ENCODE results near the gene DGUOK.
"Not testable (repeated sequence)": the region's sequence is repeated elsewhere in the genome, so short reads cannot be mapped to it uniquely, and the experiment has no call there.

DGUOK gene

DNA sequence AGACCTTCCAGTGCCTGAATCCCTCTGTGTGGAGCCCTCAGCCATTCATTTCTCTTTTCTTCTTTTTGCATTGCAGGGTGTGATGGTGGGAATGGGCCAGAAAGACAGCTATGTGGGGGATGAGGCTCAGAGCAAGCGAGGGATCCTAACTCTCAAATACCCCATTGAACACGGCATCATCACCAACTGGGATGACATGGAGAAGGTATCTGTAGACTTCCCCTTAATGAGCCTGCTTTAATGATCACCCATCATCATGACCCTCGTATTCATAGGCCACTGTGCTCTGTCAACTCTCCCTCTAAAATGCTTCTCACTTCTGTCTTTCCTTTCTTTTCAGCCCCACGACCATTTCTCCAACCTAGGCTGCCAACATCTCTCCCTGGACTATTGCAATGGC, 24.4 kb upstream of the DGUOK start:
- no peak for DNase-seq

DNA sequence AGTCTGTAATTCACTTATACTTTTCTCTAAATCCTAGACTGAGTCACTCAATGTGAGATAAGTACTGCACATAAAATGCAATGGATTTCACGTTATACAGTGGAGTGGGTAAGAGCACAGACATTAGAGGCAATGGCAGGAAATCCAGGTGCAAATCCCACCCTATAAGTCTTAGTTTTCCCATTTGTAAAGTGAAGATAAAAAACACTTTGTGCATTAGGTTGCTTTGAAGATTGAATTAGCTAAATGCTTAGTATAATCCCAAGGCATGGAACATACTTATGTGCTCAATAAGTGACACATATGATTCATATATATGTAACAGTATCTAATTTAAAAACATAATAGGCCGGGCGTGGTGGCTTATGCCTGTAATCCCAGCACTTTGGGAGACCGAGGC, 23.4 kb upstream of the DGUOK start:
- DNase-seq = no peak

DNA sequence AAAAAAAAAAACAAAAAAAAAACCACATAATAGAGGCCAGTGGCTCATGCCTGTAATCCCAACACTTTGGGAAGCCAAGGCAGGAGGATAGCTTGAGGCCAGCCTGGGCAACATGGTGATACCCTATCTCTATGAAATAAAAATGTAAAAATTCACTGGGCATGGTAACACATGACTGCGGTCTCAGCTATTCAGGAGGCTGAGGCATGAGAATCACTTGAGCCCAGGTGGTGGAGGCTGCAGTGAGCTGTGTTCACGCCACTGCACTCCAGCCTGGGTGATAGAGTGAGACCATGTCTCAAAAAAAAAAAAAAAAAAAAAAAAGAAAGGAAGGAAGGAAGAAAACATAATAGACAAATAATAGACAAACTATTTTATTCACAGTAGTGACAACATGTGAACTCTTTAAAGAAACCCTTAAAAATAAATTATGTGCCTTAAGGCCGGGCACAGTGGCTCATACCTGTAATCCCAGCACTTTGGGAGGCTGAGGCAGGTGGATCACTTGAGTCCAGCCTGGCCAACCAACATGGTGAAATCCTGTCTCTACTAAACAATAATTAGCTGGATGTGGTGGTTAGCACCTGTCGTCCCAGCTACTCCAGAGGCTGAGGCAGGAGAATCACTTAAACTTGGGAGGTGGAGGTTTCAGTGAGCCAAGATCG, 22.6 kb upstream of the DGUOK start:
- DNase-seq = not testable (repeated sequence)

DNA sequence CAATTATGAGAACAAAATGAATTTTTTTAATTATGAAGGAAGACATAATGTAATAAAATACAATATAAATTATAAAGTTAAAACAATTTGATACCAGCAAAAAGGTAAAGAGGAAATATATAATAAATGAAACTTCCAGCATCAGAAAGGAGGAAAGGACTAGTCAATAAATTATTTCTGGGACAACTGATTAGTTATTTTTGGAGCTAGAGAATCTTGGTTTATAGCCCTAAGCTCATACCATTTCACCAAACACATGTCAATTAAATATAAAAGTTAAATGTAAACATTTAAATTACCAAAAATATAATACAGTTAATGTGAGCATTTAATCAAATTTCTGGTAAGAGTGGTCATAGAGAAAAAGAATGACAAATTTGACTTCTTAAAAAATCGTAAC, 21.7 kb upstream of the DGUOK start:
- DNase-seq = no peak

DNA sequence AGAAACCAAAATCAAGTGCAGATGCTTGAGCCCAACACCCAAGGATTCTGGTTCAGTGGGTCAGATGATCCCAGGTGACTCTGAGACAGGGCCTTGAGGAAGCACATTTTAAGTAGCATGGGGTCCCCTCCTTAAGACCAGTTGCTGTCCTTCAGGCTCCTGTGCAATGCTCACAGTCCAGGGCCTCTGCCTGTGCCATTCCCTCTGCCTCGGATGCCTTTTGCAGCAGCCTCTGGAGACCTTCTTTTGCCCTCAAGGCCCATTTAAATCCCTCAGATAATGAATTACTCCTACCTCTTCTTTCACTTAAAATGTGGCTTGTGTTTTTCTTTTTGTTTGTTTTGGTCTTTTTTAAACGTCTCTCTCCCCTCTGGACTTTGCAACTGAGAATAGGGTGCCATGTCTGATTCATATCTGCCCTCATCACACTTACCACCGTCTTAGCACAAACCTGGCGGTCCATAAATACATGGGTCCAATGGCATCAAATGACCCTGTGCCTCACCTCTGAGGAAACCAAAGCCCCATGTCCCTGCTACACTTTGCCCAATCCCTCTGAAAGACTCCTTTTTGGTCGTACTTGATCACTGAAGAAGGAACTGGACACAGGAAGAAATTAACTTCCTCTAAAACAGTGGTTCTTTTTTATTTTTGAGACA, 19.7 kb upstream of the DGUOK start:
- no peak for DNase-seq

DNA sequence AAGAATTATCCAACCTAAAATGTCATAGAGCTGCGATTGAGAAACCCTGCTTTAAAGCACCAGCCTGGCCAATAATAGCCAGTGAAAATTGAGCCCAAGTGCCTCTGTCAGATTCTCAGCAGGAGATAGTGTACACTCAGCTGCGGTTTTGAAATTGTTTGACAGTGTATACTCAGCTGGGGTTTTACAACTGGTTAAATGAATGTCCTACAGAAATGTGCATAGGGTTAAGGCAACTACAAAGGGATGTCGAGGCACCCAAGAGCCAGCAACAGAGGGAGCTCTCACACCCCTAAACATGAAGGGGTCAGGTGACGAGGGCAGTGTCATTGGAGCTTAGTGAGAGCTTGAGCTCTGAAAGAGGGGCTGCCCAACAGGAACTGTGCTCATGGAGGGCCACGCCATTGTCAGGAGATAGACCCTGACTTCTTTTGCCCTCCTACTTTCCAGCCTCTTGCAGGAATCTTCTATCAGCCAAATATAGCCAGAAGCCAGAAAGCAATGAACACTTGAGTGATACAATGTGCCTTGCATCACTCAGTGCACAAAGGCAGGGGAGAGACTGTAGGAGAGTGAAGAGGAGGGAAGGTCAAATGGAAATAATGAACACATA, 18.7 kb upstream of the DGUOK start:
- peak; percentile 59 to 70 for DNase-seq

DNA sequence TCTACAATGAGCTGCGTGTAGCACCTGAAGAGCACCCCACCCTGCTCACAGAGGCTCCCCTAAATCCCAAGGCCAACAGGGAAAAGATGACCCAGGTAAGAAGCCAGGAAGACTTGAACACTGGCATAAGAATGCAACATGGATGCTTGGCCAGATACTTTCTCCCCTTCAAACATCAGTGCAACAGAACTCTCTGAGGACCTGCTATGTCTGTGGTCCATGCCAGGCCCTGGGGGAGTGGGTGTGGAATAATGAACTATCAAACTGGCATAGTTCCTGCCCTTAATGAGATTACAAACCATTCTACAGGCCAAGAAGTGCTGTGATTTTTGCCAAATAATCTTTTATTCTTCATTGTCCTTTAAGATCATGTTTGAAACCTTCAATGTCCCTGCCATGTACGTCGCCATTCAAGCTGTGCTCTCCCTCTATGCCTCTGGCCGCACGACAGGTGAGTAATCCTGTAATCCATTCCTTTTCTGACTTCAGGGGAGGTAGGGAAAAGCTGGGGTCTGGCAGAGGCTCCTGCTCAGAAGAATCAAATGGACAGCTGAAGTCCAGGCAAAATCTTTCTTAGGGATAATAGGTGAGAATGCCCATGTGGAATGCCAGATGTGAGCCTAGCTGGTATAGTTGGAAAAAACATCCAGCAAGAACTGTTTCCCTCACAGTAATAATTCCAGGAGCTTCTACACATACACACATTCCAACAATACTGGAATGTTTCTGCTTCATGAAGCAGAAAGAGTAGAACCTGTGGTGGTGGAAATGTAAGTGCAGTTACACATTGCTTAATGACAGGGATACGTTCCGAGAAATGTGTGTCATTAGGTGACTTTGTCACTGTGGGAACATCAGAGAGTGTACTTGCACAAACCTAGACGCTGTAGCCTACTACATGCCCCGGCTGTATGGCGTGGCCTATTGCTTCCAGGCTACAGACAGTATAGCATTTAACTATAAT, 17.7 kb upstream of the DGUOK start:
- DNase-seq = no peak

DNA sequence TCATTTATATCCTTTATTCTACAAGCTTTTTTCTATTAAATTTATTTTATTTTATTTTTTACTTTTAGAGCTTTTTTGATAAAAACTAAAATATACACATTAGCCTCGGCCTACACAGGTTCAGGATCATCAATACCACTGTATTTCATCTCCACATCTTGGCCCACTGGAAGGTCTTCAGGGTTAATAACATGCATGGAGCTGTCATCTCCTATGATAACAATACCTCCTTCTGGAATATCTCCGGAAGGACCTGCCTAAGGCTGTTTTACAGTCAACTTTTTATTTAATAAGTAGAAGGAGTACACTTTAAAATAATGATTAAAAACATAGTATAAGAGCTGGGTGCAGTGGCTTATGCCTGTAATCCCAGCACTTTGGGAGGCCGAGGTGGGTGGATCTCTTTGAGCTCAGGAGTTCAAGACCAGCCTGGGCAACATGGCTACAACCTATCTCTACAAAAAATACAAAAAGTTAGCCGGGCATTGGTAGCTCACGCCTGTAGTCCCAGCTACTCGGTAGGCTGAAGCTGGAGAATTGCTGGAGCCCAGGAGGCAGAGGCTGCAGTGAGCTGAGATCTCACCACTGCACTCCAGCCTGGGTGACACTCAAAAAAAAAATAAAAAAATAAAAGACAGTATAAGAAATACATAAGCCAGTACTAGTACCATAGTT, 15.7 kb upstream of the DGUOK start:
- no peak for DNase-seq

DNA sequence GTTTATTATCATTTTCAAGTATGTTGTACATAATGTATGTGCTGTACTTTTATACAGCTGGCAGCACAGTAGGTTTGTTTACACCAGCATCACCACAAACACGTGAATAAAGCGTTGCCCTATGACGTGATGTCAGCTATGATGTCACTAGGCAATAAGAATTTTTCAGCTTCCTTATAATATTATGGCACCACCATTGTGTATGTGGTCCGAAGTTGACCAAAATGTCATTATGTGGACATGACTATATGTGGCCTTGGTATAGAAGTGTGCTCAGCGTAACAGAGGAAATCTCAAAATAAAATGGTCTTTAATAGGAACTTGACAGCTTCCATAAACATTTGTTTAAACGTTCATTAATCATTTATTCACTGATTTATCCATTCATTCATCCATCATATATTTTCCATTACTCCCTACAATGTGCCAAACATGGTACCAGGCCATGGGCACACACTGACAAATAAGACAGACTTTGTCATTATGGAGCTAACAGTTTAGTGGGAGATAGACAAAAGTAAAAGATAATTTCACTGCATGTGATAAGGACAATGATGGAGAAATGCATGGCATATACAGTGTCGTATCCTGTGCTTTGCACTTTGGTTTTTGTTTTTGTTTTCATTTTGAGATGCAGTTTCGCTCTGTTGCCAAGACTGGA, 15.0 kb upstream of the DGUOK start:
- DNase-seq = no peak

DNA sequence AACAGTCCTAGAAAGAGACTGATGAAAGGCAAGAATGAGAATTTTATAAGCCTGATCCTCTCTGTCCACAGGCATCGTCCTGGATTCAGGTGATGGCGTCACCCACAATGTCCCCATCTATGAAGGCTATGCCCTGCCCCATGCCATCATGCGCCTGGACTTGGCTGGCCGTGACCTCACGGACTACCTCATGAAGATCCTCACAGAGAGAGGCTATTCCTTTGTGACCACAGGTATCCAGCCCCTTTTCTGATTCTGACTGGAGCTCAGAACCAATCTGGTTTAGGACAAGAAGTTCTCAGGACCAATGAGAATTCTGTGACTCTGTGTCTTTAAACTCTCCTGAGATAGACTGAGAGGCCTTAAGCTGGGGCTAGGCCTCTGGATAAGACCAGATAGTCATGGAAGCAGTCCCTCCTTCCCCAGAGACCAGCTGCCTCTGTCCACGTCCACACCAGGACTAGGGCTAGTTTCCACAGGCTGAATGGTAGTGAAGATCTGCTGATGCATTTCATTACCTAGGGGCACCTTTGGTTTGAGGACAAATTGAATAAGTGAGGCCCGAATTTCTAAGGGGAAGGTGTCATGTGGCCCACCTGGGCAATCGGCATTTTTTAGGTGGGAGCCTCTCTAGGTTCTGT, 13.1 kb upstream of the DGUOK start:
- DNase-seq = no peak

DNA sequence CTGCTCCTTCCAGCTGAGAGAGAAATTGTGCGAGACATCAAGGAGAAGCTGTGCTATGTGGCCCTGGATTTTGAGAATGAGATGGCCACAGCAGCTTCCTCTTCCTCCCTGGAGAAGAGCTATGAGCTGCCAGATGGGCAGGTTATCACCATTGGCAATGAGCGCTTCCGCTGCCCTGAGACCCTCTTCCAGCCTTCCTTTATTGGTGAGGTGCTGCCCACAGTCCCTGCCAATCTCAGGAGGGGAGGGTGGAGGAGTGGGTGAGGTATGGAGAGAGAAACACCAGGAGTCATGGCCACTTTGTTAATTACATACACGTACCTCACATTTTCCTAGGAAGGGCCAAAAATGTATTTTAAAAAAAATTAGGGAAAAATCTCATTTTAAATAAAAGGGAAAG, 12.0 kb upstream of the DGUOK start:
- no peak for DNase-seq

DNA sequence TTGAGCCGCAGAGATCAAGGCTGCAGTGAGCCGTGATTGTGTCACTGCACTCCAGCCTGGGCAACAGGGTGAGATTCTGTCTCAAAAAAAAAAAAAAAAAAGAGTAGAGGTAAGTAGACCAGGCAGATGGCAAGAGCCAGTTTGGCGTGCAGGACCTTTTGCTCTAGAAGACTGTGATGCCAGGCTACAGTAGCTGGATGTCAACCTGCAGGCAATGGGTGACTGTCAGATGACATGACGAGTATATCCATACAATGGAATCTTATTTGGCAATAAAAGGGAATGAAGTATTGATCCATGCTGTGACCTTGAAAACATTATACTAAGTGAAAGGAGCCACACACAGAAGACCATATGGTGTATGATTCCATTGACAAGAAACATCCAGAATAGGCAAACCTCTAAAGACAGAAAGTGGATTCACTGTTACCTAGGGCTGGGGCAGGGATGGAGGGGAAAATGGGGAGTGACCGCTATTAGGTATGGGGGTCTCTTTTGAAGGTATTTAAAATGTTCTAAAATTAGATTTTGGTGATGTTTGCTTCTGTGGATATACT, 11.2 kb upstream of the DGUOK start:
- DNase-seq = no peak

DNA sequence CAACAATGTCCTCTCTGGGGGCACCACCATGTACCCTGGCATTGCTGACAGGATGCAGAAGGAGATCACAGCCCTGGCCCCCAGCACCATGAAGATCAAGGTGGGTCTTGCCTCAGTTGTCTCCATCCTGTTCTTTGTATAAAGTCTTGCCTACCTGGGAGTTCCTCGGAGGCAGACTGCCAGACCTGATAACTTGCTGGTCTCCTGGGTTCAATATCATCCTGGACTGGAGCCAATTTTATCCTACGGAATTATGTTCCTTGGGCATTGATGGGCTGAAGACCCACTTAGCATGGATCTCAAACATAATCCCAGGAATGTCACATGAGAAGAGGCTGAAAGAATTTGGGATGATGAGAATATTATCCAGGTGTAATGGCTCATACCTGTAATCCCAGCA, 10.0 kb upstream of the DGUOK start:
- no peak for DNase-seq

DNA sequence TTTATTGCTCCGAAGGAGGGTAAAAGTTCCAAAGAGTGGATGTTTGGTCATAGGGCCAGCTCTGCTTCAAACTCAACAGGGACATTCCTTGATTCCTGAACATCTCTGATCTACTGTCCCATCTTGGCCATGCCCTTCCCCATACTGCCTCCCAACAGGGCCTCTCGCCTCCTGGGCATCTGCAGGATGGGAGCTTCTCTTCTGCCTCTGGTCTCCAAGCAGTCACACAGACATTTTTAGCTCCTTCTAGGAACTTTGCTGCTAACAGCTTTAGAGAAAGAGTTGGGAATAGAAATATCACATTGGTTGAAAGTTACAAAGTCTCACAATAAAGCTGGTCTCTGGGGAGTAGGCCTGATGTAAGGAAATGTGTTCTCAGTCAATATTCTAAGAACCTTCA, 9.4 kb upstream of the DGUOK start:
- no peak for DNase-seq

DNA sequence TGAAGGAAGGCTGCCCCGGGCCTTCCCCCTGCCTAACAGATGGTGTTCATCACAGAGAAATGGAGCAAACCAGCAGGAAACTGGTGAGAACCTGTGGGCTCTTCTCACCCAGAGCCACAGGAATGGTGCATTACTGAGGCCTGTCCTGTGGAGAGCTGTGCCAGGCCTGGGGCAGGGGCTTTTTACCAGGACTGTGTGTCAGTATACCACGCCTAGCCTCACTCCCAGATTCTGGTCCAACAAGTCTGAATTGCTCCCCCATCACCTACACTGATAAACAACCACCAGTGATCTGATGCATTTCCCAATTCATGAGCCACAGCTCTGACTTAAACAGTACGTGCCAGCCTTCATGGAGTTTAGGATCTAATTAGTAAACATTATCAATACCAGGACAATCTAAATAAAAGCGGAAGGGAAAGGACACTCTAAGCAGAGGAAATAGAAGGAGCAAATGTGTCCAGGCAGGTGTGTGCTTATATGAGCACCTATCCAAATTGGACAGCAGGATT, 8.9 kb upstream of the DGUOK start:
- DNase-seq = no peak

DNA sequence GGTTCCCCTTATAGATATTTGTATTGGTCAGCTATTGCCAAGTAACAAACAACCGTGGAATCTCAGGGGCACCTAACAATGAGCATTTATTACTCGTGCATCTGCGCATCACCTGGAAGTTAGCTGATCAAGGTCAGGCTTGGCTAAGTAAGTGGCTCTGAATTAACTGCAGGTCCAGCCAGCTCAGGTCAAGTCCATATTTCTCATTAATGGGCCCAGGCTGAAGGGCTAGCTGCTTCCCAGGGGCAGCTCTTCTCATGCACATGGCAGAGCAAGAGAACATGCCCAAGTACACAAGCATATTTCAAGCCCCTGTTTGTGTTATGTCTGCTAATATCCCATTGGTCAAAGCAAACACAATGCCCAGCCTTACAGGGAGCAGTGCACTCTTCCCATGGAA, 7.8 kb upstream of the DGUOK start:
- no peak for DNase-seq

DNA sequence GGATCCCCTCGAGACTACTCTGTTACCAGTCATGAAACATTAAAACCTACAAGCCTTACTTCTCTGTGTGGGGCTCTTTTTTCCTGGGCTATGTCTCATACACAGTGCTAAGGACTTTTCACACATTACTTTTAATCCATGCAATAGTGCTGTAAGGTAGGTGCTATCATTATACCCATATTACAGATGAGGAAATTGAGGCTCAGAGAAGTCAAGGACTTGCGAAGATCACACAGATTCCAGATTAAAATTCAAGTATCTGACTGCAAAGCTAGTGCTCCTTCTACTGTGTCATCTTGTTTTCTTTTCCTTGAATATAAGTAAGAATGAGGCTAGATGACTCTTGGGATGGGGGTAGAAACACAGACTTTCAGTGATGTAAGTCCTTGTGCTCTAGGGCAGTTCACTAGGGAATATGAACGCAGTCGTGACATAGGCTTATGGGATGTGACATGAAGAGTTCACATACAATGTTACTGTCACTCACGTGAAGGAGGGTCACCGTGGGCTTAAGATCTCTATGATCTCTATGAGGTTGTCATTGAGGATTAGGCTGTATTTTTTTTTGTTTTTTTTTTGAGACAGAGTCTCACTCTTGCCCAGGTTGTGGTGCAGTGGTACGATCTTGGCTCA, 7.0 kb upstream of the DGUOK start:
- no peak for DNase-seq

DNA sequence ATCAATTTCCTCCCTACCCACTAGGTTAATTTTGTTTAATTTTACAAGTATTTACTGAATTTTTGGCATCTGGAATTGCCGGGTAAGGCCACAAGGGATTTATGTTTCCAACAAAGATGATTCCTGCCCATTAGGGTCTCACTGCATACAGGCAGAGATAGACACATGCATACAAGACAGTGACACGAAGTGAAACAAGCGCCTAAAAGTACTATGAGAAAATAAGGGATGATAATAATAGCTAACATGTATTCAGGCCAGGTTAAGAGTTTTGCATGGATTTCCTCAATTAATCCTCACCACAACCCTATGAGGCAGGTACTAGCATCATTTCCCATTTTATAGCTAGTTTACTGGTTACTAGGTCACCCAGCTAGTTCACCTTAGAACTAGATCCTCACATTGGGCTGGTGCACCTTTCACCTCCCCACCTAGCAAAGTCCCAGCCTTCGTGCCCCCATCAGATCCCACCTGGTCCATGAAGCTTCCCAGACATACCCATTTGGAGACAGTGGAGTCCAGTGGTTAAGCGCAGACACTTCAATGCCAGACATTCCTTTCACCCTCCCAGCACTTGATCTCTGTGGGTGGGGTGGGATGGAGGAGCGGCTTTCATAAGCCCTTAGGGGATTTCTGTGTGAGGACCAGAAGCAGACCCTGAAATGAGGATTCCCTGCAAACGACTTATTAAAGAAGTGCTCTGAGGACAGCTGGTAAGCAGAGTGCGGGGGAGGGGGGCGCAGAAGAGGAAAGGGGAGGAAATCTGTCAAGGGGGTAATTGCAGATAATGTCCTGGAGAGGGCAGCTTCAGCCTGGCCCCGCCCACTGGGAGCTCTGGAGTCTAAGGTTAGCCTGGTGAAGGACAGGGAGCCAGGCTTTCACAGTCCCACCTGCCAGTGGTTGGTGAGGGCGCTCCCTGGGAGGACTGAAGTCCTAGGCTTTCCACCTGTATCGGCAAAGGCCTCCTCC, 5.8 kb upstream of the DGUOK start:
- peak; percentile 25 to 28 for DNase-seq

DNA sequence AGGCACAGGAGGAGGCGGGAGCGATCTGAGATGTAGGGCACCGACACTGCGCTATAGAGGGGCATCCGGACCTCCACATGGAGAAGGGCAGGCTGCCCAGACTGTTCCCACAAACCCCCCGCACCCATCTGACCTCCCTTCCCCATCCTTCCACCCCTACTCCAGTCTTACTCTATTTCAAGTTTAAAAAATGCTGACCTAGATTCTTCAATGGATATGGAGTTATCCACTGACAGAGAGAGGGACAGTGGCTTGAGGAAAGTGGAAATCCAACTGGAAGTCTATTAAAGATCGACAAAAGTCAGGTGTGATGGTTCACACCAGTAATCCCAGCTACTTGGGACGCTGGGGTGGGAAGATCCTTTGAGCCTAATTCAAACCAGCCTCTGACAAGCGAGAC, 5.1 kb upstream of the DGUOK start:
- no peak for DNase-seq

Data from CD4-positive, alpha-beta T cell treated with Interferon alpha-2 for 1 hour (primary cell).